Thyroid gland (tissue), 4 donors: ENCODE measurements around the gene ARHGEF16. TPM values are rescaled to one million over a fixed set of nuclear protein-coding genes. Genes with fewer than 3 reads are reported as not detected.

Experiments used
- DNase-seq, 2 donors: peaks; one replicate each; pipeline ENCODE4 v3.0.0-alpha.2; 2019
- H3K27ac ChIP-seq, 3 donors: fragments of 200-600 bp; sonication (generic); 1 replicate in 2 of 3; 2 replicates in 1 of 3; pipeline ENCODE4 v1.5.1; 2016 to 2019; ENCODE audit warnings: mild to moderate bottlenecking in 1 of 3, moderate library complexity in 1 of 3
- H3K27me3 ChIP-seq: fragments of 200-600 bp; sonication (generic); one replicate; pipeline ENCODE4 v1.5.1; 2019
- H3K36me3 ChIP-seq, 2 donors: fragments of 200-600 bp; sonication (generic); one replicate each; pipeline ENCODE4 v1.5.1; 2016 to 2019
- H3K4me1 ChIP-seq, 2 donors: fragments of 200-600 bp; sonication (generic); one replicate each; pipeline ENCODE4 v1.5.1; 2017 to 2019
- H3K4me3 ChIP-seq, 3 donors: fragments of 200-600 bp; sonication (generic); replicated peaks in 1 of 3; 1 replicate in 2 of 3; 2 replicates in 1 of 3; pipeline ENCODE4 v1.5.1; 2016; ENCODE audit warnings: mild to moderate bottlenecking in 1 of 3
- H3K9me3 ChIP-seq: fragments of 200-600 bp; sonication (generic); one replicate; pipeline ENCODE4 v1.5.1; 2017
- POLR2A ChIP-seq, 2 donors: fragments of 450-650 bp; IDR thresholded peaks; one replicate each; pipeline ENCODE4 v1.6.1; 2017; ENCODE audit warnings: antibody characterized with exemption in 2 of 2, mild to moderate bottlenecking in 2 of 2, moderate library complexity in 1 of 2
- WGBS, 2 donors: methylation state at CpG; one replicate each; pipeline ENCODE4 v1.1.5; 2017; 5-methylcytosine and 5-hydroxymethylcytosine counted together
- intact Hi-C: fragments of 100-400 bp; cut with DNase I; formaldehyde crosslinking; loops from one replicate; pipeline ENCODE4 v1.15.1; 2023
- total RNA-seq, 4 donors: library from RNA; depleted of rRNA; stranded (reverse); fragments of >200 nt; gene quantifications; one replicate each; pipeline ENCODE4 v1.2.3, GENCODE V29; 2016
- TF ChIP-seq, protein P1 (sequence below), 6 experiments: fragments of 200-600 bp in 3 of 6; fragments of 450-650 bp in 3 of 6; sonication (generic) in 3 of 6; IDR thresholded peaks; one replicate each; pipeline ENCODE4 v1.5.1; 2016 to 2019; ENCODE audit warnings: antibody characterized with exemption in 6 of 6, mild to moderate bottlenecking in 2 of 6, inconsistent platforms in 1 of 6, moderate library complexity in 1 of 6

ARHGEF16 gene
- total RNA-seq, 4 donors from 2014 or later: 16.0 to 23.7 (median 21.2) TPM

DNA sequence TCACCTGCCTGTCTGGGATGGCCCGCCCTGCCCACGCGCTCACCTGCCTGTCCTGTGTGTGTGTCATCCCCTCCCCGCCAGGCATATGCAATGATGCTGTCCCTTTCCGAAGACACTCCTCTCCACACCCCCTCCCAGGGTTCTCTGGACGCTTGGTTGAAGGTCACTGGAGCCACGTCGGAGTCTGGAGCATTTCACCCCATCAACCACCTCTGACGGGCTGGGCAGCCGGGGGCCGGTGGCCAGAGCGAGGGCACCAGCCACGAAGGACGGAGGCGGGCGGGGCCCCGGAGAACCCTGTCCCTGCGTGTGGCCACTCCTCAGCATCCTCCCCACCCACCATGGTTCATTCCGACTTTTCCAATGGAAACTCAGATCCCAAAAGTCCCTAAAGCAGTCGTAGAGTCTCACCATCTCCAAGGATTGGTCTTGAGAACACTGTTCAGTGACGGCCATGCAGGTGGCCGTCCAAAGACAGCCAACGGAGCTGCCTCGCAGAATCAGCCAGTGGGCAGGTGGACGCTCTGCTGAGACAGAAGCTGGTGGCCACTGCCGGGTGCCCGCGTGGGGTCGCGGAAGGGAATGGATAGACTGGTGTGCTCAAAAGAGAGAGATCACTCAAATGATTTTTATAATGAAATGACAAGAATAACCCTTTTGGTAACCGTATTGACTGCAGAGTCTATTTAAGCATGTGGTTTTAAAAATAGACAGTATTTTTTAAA is 20.7 kb upstream of the ARHGEF16 start:
- peaks cover 7 to 15% of the 10 kb centered on the region in 2 donors for H3K36me3 ChIP-seq
- TF ChIP-seq POLR2A (IDR thresholded peaks at IDR 0.05): no peak
- TF ChIP-seq, protein P1, sequence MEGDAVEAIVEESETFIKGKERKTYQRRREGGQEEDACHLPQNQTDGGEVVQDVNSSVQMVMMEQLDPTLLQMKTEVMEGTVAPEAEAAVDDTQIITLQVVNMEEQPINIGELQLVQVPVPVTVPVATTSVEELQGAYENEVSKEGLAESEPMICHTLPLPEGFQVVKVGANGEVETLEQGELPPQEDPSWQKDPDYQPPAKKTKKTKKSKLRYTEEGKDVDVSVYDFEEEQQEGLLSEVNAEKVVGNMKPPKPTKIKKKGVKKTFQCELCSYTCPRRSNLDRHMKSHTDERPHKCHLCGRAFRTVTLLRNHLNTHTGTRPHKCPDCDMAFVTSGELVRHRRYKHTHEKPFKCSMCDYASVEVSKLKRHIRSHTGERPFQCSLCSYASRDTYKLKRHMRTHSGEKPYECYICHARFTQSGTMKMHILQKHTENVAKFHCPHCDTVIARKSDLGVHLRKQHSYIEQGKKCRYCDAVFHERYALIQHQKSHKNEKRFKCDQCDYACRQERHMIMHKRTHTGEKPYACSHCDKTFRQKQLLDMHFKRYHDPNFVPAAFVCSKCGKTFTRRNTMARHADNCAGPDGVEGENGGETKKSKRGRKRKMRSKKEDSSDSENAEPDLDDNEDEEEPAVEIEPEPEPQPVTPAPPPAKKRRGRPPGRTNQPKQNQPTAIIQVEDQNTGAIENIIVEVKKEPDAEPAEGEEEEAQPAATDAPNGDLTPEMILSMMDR (IDR thresholded peaks at IDR 0.05): no peak
- no peak for DNase-seq
- no peaks in the 10 kb centered on the region for H3K27me3 ChIP-seq
- WGBS, 2 donors: 95 to 97% methylated on average over 29 to 31 of the region's 31 CpGs
- intact Hi-C loops: no loop called here
- H3K4me3 ChIP-seq: no peak overlapping the region
- H3K27ac ChIP-seq: no peak overlapping the region
- no peaks in the 10 kb centered on the region for H3K4me1 ChIP-seq
- H3K9me3 ChIP-seq: no peaks in the 10 kb centered on the region

DNA sequence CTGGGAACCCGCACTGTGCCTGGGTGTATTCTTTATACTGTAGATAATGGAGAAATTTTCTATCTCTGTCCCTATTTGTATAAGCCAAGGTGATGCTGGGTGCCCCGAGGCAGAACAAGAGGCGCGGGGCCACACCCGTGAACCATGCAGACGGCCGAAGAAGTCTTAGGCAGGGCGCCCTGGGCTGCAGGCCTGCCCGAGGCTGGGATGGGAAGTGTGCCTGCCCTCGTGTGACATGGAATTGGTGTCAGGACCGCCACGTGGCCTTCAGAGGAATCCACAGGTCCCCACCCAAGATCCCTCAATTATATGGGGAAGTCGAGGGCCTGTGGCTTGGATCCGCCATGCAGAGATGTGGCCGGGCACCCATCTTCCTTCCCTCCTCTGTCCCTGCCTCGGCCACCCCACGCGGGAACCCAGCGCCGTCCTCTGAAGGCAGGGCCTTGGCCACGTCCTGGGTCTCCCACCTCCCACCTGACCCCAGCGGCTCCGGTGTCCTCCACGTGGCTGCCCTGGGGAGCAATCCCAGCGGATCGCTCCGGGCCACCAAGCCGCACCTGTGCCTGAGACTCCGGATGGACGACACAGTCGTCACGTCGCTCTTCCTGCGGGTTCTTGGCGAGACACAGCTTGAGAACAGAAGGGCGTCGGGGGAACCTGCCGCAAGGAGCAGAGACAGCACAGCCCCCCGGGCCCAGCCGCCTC is 19.9 kb upstream of the ARHGEF16 start:
- 92% methylated on average over 30 to 40 of the region's 40 CpGs for WGBS, 2 donors
- H3K4me1 ChIP-seq: no peaks in the 10 kb centered on the region
- no peaks in the 10 kb centered on the region for H3K27me3 ChIP-seq
- H3K36me3 ChIP-seq: peaks cover 7 to 11% of the 10 kb centered on the region in 2 donors
- TF ChIP-seq, protein P1 (IDR thresholded peaks at IDR 0.05): no peak
- no peak for TF ChIP-seq POLR2A (IDR thresholded peaks at IDR 0.05)
- no peak overlapping the region for H3K4me3 ChIP-seq
- DNase-seq: no peak
- no peak overlapping the region for H3K27ac ChIP-seq
- no peaks in the 10 kb centered on the region for H3K9me3 ChIP-seq
- intact Hi-C loops: no loop called here

DNA sequence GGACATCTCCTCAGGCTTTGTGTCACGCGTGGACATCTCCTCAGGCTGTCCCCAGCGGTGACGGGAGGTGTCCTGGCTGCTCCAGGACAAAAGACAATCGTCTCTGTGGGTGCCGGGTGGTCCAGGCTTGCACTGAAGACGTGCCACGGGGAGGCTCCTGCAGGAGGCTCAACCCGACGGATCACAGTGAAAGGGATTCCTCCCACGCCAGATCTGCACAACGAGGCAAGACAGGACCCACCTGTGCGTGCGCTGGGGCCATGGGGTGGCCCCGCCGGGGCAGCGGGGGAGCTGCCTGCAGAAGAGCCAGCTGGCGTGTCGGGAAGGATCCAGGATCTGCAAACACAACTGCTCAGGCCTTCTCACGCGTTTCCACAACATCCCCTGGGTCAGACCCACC is 18.8 kb upstream of the ARHGEF16 start:
- no peak for TF ChIP-seq POLR2A (IDR thresholded peaks at IDR 0.05)
- TF ChIP-seq, protein P1 (IDR thresholded peaks at IDR 0.05): no peak
- WGBS, 2 donors: 87 to 91% methylated on average over 14 to 20 of the region's 21 CpGs
- no peak for DNase-seq
- no peak overlapping the region for H3K4me3 ChIP-seq
- H3K4me1 ChIP-seq: no peaks in the 10 kb centered on the region
- no peaks in the 10 kb centered on the region for H3K9me3 ChIP-seq
- H3K36me3 ChIP-seq: peaks cover 7% of the 10 kb centered on the region in 2 donors
- no peaks in the 10 kb centered on the region for H3K27me3 ChIP-seq
- intact Hi-C loops: no loop called here
- no peak overlapping the region for H3K27ac ChIP-seq

DNA sequence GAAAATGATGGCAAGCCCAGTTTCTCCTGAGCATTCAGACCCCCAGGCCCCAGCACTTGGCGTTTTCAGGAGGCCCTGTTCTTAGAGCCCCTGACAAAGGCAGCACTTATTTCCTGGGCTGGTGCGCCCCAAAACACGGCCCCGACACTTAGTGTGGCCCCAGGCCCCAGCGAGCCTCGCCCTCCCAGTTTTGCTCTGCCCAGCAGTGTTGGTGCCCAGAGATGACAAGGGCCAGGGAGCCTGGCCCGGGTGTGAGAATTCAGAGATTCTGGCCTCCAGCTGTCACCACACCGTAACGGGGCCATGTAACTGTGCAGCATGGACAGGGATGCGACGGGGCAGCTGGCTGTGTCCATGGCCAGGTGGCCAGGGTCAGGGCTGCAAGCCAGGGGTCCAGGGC is 18.0 kb upstream of the ARHGEF16 start:
- no peaks in the 10 kb centered on the region for H3K27me3 ChIP-seq
- no peak for DNase-seq
- H3K9me3 ChIP-seq: no peaks in the 10 kb centered on the region
- no peak overlapping the region for H3K4me3 ChIP-seq
- no peaks in the 10 kb centered on the region for H3K4me1 ChIP-seq
- no peak overlapping the region for H3K27ac ChIP-seq
- TF ChIP-seq, protein P1 (IDR thresholded peaks at IDR 0.05): no peak
- TF ChIP-seq POLR2A (IDR thresholded peaks at IDR 0.05): no peak
- 90 to 96% methylated on average over 6 to 7 of the region's 11 CpGs for WGBS, 2 donors
- intact Hi-C loops: no loop called here
- peaks cover 0 to under 1% of the 10 kb centered on the region in 2 donors for H3K36me3 ChIP-seq

DNA sequence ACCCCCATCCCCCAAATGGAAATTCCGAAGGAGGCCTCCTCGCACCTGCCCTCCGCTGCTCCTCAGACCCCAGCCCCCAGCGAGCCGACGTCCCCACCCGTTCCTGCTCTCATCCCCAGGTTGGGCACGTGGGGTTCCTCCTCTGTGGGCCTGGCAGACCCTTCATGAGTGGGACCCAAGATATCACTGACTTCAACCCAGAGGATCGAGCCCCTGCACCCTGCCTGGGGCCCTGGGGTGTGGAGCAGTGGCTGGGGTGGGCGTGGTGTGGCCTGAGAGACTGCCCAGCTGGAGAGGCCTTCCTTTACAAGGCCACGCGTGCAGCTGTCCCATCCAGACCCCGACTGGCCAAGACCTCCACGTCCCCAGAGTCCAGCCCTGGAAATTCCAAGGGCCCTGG is 17.6 kb upstream of the ARHGEF16 start:
- DNase-seq: no peak
- 92 to 94% methylated on average over 9 to 12 of the region's 14 CpGs for WGBS, 2 donors
- H3K27me3 ChIP-seq: no peaks in the 10 kb centered on the region
- TF ChIP-seq, protein P1 (IDR thresholded peaks at IDR 0.05): no peak
- TF ChIP-seq POLR2A (IDR thresholded peaks at IDR 0.05): no peak
- no peak overlapping the region for H3K4me3 ChIP-seq
- no peaks in the 10 kb centered on the region for H3K36me3 ChIP-seq
- no peaks in the 10 kb centered on the region for H3K4me1 ChIP-seq
- H3K27ac ChIP-seq: no peak overlapping the region
- no peaks in the 10 kb centered on the region for H3K9me3 ChIP-seq
- intact Hi-C loops: no loop called here
